Inflammatory macrophage treated with lipopolysaccharide for 1 hour (primary cell): ENCODE measurements around the gene GOLGA8J.
"Not testable (repeated sequence)": the region's sequence is repeated elsewhere in the genome, so short reads cannot be mapped to it uniquely, and the experiment has no call there.

Experiments used
- DNase-seq, 2 donors: peaks; one replicate each; pipeline ENCODE4 v3.0.0-alpha.2; 2020 to 2022

Gene GOLGA8J

GRCh38 chr15:30082655-30083054, at the start of gene GOLGA8J:
Gene GOLGA8J, plus strand, starts transcription at chr15:30082955. Its CDS starts 98 bp downstream, at chr15:30083053.
- DNase-seq, result not testable (repeated sequence)

DNA sequence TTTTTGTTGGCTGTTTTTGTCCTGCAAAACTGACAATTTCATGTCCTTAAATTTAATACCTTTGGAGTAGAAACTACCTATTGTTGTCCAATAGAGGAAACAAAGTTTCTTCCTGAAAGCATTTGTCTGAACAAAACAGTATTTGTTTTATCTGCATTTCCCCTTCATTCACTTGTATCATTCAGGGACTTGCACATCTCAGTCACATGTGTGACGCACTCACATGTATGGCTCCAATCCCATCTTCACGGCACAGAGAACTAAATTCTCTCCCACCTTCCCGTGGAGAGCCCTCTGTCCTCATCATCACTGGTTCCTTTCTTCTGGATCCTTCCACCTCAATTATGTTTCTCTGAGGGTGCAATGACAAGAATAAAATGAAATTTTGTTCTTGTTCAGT, 49.5 kb upstream of the GOLGA8J start:
- no peak for DNase-seq

DNA sequence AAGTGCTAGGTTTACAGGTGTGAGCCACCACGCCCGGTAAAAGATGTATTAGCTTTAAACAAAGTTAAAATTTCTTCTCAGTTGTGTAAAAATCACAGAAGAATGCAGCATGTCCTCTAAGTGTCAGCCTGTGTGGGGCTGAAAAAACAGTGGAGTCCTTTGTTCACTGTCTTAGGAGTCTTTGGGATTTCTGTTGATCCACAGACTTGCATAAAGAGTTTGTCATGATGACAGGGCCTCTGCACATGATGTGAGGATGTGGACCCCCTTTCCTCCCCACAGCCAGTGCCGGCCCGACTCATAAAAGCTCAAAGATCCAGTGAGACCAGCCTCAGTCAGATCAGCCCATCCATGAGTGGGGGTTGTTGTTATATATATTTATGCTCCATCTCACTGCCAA, 49.0 kb upstream of the GOLGA8J start:
- no peak for DNase-seq

DNA sequence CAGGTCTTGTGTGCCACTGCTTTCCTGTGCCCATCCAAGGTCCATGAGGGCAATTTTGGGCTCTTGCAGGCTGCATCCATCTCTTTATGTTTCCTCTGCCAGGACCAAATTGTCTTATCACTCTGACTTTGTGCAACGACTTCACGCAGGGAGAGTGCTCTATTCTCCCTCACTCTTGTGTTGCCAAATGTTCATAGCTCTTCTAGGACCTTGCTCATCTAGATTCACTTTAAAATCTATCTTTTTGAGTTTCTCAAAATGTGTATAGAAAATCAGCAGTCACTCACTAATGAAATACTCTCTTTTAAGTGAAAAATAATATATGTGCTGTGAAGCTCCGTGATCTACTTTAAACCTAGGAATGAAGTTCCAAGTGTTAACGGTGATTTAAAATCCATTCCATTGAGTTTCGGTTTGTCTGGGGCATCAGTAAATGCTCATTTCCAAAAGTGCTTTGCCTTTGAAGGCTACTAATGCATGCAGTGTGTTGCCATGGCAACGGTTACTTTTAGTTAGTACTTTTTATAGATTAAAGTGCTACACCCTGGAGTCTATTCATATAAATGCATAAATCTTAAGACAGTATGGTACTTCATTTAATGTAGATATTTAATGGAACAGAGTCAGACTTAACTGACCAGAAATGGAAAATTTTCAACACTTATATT, 46.6 kb upstream of the GOLGA8J start:
- DNase-seq, result no peak

DNA sequence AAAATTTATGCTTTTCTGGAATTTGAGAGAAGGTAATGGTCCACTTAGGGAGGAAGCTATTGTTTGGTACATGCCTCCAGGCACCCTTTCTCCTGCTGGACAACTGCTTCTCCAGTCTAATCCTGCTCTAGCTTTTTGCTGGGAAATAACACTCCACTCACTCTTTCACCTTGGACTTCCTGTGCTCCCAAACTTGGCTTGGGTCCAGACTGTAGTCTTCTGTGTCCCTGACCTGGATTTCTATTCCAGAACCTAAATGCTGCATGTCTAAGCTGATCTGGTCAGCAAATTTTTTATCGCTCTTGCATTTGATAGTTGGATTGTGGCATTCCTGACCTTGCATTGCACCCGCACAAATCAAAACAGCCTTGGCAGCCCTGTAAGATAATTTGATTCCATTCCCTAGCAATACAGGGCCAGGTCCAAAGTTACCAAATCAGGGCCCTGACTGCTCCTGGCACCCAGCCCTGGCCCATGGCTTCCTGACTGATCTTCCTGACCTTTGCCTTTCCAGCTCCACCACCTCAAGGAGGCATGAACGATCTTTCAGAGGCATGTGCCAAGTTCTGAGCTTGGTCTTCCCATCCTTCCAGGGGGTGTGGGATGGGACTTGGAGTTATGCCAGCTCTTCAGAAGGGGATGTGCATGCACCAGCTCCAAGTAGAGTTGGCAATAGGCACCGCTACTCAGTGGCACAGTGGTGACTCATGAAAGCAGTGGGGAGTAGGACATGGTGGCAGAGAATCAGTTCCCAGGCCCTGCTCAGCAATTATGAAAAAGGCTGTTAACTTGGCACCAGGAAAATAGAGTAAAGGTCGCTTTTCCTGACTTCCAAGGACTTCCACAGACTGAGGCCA, 43.9 kb upstream of the GOLGA8J start:
- DNase-seq, result no peak

- no peak for DNase-seq
These were observed 40.9 kb upstream of the GOLGA8J start for GRCh38 chr15:30041868-30042267.

GRCh38 chr15:30042556-30042955, 40.2 kb upstream of the GOLGA8J start:
- DNase-seq, result no peak

GRCh38 chr15:30043211-30043655, 39.5 kb upstream of the GOLGA8J start:
- DNase-seq, result no peak

- no peak for DNase-seq
These were observed 38.4 kb upstream of the GOLGA8J start for GRCh38 chr15:30044377-30044776.

- DNase-seq, result not testable (repeated sequence)
These were observed 37.9 kb upstream of the GOLGA8J start for GRCh38 chr15:30044826-30045225.

- DNase-seq, result not testable (repeated sequence)
These were observed 37.3 kb upstream of the GOLGA8J start for GRCh38 chr15:30045248-30046041.

GRCh38 chr15:30046430-30046829, 36.3 kb upstream of the GOLGA8J start:
- no peak for DNase-seq

DNA sequence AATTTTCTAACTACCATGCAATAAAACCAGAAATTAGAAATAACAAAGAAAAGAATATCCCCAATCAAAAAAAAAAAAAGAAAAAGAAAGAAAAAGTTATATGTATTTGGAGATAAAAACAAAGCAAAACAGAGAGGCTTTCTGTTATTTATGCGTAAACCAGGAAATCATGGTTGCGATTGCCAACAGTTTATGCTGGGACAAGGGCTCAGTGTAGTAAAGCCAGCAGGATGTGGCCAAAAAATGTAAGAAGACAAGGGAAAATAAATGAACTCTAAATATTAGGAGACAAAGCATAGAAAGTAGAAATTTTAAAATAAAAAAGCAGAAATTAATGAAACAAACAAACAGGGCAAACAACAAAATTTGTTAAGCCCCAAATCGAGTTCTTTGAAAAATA, 27.2 kb upstream of the GOLGA8J start:
- DNase-seq, result no peak

DNA sequence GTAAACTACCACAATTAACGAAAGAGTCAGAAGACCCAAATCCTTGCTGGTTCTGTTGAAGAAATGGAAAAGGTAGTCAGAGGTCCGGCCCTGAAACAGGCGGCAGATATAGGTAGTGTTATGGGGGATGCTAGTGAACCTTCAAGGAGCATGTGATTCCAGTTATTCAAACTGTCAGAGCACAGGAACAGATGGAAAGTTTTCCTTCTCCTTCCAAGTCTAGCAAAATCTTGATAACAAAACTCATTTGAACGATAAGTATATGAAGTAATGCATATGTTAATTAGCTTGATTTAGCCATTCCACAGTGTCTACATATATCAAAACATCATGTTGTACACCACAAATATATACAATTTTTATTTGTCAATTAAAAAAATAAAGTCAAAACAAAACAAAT, 26.6 kb upstream of the GOLGA8J start:
- DNase-seq, result no peak

- DNase-seq, result no peak
These were observed 23.0 kb upstream of the GOLGA8J start for GRCh38 chr15:30059771-30060170.

- DNase-seq, result no peak
These were observed 19.9 kb upstream of the GOLGA8J start for GRCh38 chr15:30062881-30063280.

DNA sequence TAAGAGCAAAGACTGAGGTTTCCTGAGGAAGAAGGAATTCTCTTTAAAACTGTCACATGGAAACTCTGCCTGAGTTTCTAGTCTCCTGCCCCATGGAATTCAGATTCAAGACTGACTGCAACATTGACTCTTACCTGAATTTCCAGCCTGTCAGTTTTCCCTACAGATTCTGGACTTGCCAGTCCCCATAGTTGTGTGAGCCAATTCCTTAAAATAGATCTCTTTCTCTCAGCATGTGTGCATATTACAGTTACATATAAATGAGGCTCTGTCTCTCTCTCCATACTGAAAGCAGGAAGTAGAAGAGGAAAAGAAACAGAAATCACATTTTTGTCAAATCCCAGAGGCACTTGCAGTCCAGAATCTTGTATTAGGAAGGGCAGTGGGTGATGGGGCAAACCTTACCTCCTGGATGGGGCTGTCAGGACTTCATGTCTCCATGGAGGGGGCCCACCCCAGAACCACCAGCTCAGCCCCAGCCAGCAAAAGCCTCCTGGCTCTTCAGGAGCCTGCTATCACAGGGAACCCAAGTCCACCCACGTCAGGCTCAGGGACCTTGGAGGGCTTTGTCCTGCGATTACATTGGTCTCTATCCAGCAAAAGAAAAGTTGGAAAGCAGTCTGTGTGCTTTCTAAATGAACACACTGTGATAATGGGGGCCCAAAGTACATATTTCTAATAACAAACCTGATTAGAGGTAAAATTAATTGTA, 18.8 kb upstream of the GOLGA8J start:
- no peak for DNase-seq

DNA sequence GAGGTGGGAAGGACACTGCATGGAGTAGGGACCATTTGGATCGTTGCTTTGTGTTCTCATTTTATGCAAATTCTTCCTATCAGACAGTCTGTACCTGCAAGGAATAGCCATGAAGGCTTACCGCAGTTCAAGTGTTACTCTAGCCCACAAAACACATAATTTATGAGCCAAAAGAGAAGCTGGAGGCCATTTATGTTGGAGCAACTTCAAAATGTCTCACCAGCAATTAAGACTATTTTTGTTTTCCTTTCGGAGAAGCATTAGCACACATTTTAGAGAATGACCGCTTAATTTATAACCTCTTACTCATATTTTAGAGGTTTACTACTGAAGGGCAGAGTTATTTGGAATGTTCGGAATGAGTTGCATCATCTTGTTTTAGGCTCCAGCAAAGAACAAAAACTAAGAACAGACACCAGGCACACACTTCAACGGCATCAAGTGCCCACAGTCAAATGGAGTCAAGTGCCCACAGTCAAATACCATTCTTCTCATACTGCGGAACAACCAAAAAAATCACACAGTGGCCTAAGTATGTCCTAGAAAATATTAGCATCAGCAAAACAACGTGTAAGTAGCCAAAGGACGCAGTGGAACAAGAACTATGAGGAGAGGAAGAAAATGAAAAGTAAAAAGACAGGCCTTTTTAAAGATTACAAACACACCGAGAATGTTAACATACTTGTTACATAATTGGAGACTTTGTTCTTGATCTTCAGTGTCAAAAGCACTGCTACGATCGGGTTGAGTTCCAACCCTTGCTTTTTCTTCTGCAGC, 17.5 kb upstream of the GOLGA8J start:
- DNase-seq, result no peak

DNA sequence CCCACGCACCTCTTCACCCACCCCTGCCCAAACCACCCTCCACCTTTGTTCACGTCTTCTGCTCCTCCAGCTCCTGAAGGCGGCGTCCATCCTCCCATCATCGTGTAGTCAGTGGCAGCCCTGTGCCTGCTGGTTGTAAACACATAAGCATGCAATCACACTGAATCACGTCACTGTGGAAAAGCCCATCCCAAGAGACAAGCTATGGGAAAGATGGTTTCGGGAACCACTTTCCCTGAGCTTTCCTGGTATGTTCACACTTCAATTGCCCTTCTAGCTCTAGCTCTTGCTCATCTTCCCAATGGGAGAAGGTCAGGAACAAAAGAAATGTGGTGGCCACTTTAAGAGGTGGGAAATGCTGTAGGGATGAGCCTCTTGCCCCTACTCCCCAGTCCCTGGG, 14.4 kb upstream of the GOLGA8J start:
- DNase-seq, result no peak

GRCh38 chr15:30072630-30073029, 10.1 kb upstream of the GOLGA8J start:
- no peak for DNase-seq

- DNase-seq, result no peak
These were observed 8.8 kb upstream of the GOLGA8J start for GRCh38 chr15:30073915-30074314.

- DNase-seq, result not testable (repeated sequence)
These were observed 1.9 kb upstream of the GOLGA8J start for GRCh38 chr15:30080816-30081215.
